GM21717 (cell line): ENCODE measurements around the gene AGR2.

Source experiments
- ATAC-seq: cut with Tn5 transposase; IDR thresholded peaks from one replicate; pipeline ENCODE4 v1.9.1; 2021; ENCODE audit warnings: mild to moderate bottlenecking, moderate library complexity; ENCODE audit not compliant: unreplicated experiment

AGR2 gene

GRCh38 chr7:16743236-16743635, 61.6 kb downstream of the AGR2 start:
- no peak for ATAC-seq

GRCh38 chr7:16742547-16742946, 62.3 kb downstream of the AGR2 start:
- ATAC-seq, result no peak
